Suppressor macrophage (primary cell): ENCODE measurements around the gene PPFIBP1.

Source experiments
- DNase-seq, 4 experiments: peaks; one replicate each; pipeline ENCODE4 v3.0.0-alpha.2; 2020 to 2022

PPFIBP1 gene

DNA sequence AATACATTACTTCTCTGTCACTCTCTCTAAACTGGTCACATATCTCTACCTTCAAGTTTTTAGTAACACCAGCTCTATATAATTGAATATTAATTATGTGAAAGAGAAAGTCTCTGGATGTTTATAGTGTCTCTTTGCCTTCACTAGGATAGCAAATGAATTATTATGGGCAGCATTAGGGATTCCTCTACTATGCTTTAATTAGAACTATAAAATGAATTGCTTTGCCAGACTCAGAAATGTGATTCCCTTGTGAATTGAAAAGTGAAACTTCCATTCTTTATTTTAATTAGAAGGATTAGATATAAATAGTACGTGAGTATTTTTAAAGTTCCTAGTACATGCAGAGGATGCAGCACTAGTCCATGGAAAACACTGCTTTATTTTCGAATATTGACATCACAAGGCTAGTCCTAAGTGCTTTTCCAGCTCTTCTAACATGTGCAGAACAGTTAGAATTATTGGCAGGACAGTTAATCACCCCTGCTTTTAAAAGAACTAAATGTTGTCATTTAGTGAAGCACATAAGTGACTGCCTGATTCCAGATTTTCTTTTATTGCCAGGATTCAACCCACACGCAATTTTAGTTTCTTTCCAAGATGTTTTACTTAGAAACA lies 149.2 kb downstream of the PPFIBP1 start:
- no peak for DNase-seq

- no peak for DNase-seq
These were observed 151.0 kb downstream of the PPFIBP1 start for GRCh38 chr12:27674989-27675388.

GRCh38 chr12:27680619-27681018 lies 156.6 kb downstream of the PPFIBP1 start:
- no peak for DNase-seq

GRCh38 chr12:27682534-27682933 lies 158.5 kb downstream of the PPFIBP1 start:
- no peak for DNase-seq

- DNase-seq, result no peak
These were observed 161.3 kb downstream of the PPFIBP1 start for GRCh38 chr12:27685274-27685673.

DNA sequence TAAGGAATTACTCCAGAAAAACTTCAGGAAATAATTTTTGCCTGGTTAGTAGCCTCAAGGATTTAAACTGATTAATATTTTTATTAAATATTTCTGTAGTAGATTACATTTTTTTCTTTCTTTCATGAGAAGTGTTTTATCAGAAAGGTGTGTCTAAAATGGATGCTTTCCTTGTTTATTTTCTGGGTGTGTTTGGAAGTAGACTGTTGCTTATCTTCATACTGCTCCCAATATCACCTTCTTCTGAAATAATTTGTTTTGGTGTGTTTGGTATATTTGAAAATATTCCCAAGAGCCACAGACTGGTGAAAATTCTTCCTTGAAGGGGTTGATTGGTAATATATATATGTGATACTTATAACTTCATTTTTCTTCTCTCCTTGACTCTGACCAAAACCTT lies 162.1 kb downstream of the PPFIBP1 start:
- DNase-seq, result no peak

DNA sequence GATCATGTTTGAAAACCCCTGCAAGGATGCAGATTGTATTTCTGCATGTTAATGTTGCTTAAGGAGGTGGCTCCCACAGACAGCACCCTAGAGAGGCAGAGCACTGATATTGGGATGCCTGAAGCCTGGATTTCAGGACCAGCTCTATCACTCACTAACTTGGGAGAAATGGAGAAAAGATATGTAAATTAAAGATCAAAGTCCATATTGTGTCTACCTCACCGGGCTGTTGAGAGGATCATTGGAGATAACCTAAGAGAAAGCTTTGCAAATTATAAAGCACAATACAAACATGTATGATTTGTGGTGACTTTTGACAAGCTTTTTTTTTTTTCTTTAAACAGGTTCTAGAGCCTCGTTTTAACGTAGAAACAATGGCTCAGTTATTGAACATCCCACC lies 164.7 kb downstream of the PPFIBP1 start:
- no peak for DNase-seq

GRCh38 chr12:27689558-27690180 lies 165.7 kb downstream of the PPFIBP1 start:
- DNase-seq, result no peak

- DNase-seq, result no peak
These were observed 169.4 kb downstream of the PPFIBP1 start for GRCh38 chr12:27693403-27693802.

DNA sequence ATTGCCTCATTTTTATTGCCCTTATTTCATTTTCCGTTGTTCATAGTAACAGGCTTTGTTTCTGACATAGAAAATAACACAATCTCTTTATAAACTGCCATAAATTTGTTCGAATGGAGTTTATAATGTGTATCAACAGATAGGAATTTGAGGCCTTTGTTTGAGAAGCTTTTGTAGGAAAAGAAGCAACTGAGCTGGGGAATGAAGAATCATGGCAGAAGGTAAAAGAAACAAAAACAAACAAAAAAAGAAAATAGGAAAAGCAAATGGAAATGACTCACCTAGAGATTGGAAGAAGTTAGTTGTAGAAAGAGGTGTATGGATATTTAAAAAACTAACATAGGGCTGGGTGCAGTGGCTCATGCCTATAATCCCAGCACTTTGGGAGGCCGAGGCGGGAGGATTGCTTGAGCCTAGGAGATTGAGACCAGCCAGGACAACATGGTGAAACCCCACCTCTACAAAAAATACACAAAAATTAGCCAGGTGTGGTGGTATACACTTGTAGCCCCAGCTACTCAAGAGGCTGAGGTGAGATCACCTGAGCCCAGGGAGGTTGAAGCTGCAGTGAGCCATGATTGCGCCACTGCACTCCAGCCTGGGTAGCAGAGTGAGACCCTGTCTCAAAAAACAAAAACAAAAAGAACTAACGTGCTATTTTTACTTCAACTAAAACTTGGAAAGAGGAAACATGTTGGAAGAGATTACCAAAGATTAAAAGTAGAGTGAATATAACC lies 171.7 kb downstream of the PPFIBP1 start:
- DNase-seq, result no peak

- DNase-seq, result no peak
These were observed 172.3 kb downstream of the PPFIBP1 start, which contains the start of gene REP15 for GRCh38 chr12:27696293-27696652. Gene REP15, plus strand, starts transcription at chr12:27696447. Its CDS starts 116 bp downstream, at chr12:27696563.

DNA sequence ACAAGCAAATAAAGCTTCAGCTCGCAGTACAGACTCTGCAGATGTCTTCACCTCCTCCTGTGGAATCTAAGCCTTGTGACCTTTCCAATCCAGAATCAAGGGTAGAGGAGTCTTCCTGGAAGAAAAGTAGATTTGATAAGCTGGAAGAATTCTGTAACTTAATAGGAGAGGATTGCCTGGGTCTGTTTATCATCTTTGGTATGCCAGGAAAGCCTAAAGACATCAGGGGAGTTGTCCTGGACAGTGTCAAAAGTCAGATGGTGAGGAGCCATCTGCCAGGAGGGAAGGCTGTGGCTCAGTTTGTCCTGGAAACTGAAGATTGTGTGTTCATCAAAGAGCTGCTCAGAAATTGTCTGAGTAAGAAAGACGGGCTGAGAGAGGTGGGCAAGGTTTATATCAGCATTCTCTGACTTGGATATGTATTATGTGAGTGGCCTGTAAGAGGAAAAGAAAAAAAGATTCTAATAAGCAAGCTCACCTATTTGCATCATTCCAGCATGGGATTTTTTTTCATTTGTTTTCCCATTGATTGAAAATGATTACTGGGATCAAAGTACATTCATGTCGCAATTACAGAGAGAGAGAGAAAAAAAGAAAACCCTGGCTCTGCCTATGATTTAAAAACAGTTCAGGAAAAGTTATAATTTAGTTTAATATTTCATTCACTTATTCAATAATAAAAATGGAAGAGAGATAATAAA lies 173.0 kb downstream of the PPFIBP1 start:
- DNase-seq, result no peak

- DNase-seq, result peak; percentile 84 to 89 (median 88)
These were observed 179.9 kb downstream of the PPFIBP1 start for GRCh38 chr12:27703720-27704452.

GRCh38 chr12:27705263-27705662 lies 181.3 kb downstream of the PPFIBP1 start:
- DNase-seq, result no peak

DNA sequence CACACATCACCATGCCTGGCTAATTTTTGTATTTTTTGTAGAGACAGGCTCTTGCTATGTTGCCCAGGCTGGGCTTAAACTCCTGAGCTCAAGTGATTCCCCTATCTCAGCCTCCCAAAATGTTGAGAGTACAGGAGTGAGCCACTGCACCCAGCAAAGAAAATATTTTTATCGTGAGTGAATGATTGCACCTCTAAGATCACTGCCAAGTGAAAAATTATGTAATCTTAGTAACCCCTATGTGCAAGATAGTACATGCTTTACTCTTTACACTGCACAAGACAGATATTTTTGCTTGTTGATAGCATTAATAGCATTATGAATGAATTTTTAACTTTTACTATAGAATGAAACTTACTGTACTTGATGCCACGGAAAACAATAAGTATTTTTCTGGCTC lies 183.2 kb downstream of the PPFIBP1 start:
- DNase-seq, result no peak

DNA sequence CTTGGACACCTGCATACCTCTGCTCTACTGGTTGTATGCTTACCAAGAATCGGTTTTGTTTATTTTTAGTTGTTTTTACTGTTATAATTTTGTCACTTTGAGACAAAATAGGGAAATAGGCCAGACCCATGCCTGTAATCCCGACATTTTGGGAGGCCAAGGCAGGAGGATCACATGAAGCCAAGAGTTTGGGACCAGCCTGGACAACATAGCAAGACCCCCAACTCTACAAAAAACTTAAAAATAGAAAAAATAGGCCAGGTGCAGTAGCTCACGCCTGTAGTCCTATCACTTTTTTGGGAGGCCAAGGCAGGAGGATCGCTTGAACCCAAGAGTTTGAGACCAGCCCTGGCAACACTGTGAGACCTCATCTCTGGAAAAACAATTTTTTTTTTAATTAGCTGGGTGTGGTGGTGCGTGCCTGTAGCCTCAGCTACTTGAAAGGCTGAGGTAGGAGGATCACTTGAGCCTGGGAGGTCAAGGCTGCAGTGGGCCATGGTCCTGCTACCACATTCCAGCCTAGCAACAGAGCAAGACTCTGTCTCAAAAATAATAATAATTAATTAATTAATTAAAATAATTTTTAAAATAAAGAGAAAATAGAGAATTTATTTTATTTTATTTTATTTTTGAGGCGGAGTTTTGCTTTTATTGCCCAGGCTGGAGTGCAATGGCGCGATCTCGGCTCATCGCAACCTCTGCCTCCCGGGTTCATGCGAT lies 185.4 kb downstream of the PPFIBP1 start:
- DNase-seq, result no peak

DNA sequence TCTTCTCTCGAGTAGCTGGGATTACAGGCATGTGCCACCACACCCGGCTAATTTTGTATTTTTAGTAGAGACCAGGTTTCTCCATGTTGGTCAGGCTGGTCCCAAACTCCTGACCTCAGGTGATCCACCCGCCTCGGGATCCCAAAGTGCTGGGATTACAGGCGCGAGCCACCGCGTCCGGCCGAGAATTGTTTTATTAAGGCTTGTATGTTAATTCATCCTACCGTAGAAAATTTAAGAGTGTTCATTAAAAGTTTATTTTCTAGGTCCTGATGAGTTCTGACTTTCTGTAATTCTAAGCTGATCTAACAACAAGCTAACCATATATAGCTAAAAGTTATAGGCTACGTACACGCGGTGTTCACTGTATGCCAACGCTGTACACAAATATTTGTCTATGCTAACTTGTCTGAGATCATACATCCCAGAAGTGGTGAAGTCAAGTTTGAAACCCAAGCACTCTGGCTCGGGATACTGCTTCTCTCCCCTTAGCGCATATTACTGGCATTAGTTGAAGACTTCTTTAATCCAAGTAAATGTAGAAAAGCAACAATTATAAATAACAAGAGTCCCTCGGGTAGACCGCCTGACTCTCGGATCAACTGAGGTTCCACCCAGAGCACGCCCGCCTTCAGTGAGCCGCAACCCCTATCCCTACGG lies 186.1 kb downstream of the PPFIBP1 start:
- DNase-seq, result peak; percentile 35 to 58 (median 46)

GRCh38 chr12:27710592-27711316 lies 186.7 kb downstream of the PPFIBP1 start, which contains the start of gene MRPS35:
Gene MRPS35, plus strand, starts transcription at chr12:27710832. Its CDS starts 12 bp downstream, at chr12:27710844.
- DNase-seq, result peak; percentile 94 to 97 (median 96)

- no peak for DNase-seq
These were observed 187.3 kb downstream of the PPFIBP1 start for GRCh38 chr12:27711317-27711682.

DNA sequence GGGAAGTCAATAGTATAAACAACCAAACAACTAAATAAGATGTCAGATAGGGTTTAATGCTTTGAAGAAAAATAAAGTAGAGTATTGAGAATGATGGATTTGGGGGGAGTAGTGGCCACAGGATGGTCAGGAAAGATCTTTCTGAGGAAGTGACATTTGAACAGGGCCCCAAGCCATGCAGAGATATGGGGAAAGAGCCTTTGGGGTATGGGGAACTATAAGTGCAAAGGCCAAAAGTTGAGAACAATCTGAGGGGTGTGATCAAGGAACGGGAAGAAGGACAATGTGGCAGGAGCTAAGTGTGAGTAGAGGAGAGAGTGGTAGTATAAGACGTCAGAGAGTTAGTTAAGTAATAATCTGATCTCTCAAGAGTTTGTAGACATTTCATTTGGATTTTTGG lies 188.0 kb downstream of the PPFIBP1 start:
- DNase-seq, result peak; percentile 34 to 76 (median 54)

DNA sequence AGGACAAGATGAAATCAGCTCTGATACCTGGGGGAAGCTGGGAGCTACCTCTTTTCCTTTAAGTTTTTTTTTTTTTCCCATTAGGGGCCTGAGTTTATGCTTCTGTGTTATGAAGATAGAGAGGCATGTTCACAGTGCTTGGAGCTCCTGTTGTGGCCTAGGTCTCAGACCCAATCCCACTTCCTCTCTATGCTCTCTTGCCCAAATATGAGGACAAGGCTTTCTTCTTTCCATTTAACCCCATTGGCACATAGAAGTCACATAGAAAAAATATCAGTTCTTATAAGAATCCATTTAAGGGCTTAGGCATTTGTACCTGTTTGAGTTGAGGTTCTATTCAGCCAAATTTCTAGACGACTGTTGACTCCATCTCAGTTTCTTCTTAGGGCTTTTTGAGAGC lies 199.2 kb downstream of the PPFIBP1 start:
- DNase-seq, result no peak
